ENCODE measurements around the gene ABHD6.
A peak's percentile ranks its signal among the peaks of the same experiment; 100 is the strongest.

ABHD6 gene

GRCh38 chr3:58329922-58330413 is 92.4 kb downstream of the ABHD6 start:
- no peak for TF ChIP-seq CTCF (conservative IDR thresholded peaks at IDR 0.05; ENCODE audit: low read depth, low read length)
- no peak for DNase-seq (ENCODE audit: low read depth)
- H3K4me3 ChIP-seq (ENCODE audit: low read depth, low read length): no peak overlapping the region

GRCh38 chr3:58331593-58332152 is 94.1 kb downstream of the ABHD6 start:
- TF ChIP-seq CTCF (conservative IDR thresholded peaks at IDR 0.05; ENCODE audit: low read depth, low read length): no peak
- H3K4me3 ChIP-seq (ENCODE audit: low read depth, low read length): no peak overlapping the region
- no peak for DNase-seq (ENCODE audit: low read depth)

- no peak for TF ChIP-seq CTCF (conservative IDR thresholded peaks at IDR 0.05; ENCODE audit: low read depth, low read length)
- H3K4me3 ChIP-seq (ENCODE audit: low read depth, low read length): peak within 1 kb of the TSS; percentile 79
- peak; percentile 80 for DNase-seq (ENCODE audit: low read depth)
Measured at GRCh38 chr3:58332575-58333188, 95.1 kb downstream of the ABHD6 start, which contains the start of gene PXK. Gene PXK, plus strand, starts transcription at chr3:58332892. Its CDS starts 97 bp downstream, at chr3:58332989.

GRCh38 chr3:58333206-58334012 is 95.8 kb downstream of the ABHD6 start:
- peak; percentile 51 for DNase-seq (ENCODE audit: low read depth)
- H3K4me3 ChIP-seq (ENCODE audit: low read depth, low read length): peak overlapping the region; percentile 79
- TF ChIP-seq CTCF (conservative IDR thresholded peaks at IDR 0.05; ENCODE audit: low read depth, low read length): peak; percentile 25

GRCh38 chr3:58334013-58334321 is 96.4 kb downstream of the ABHD6 start:
- TF ChIP-seq CTCF (conservative IDR thresholded peaks at IDR 0.05; ENCODE audit: low read depth, low read length): no peak
- peak overlapping the region; percentile 79 for H3K4me3 ChIP-seq (ENCODE audit: low read depth, low read length)
- no peak for DNase-seq (ENCODE audit: low read depth)

GRCh38 chr3:58334506-58334884 is 96.9 kb downstream of the ABHD6 start:
- TF ChIP-seq CTCF (conservative IDR thresholded peaks at IDR 0.05; ENCODE audit: low read depth, low read length): no peak
- peak overlapping the region; percentile 79 for H3K4me3 ChIP-seq (ENCODE audit: low read depth, low read length)
- no peak for DNase-seq (ENCODE audit: low read depth)
